ENCODE measurements around the gene SLC39A9. TPM values are rescaled to one million over a fixed set of nuclear protein-coding genes. Genes with fewer than 3 reads are reported as not detected.
"Not testable (repeated sequence)": the region's sequence is repeated elsewhere in the genome, so short reads cannot be mapped to it uniquely, and the experiment has no call there.

SLC39A9 gene
- total RNA-seq, 1 donor from 2014 or later = 16.2 TPM

GRCh38 chr14:69364378-69364777, 34.1 kb upstream of the SLC39A9 start:
- ATAC-seq (ENCODE audit: poor library complexity) = no peak
- DNase-seq = no peak
- intact Hi-C loops (cut with DNase I) = loop anchor here (5.0 kb wide), 1 partner anchor 122 kb away; no protein-coding TSS in a partner anchor

- intact Hi-C loops (cut with DNase I) = no loop called here
- no peak for ATAC-seq (ENCODE audit: poor library complexity)
- no peak for DNase-seq
Observed at GRCh38 chr14:69366069-69366468, 32.4 kb upstream of the SLC39A9 start.

- DNase-seq (no peak), ATAC-seq (ENCODE audit: poor library complexity) (no peak)
- intact Hi-C loops (cut with DNase I) = no loop called here
Observed at GRCh38 chr14:69366761-69367160, 31.7 kb upstream of the SLC39A9 start.

- ATAC-seq (ENCODE audit: poor library complexity) (no peak), DNase-seq (no peak)
- intact Hi-C loops (cut with DNase I) = no loop called here
Observed at GRCh38 chr14:69368381-69368780, 30.1 kb upstream of the SLC39A9 start.

GRCh38 chr14:69370061-69370460, 28.4 kb upstream of the SLC39A9 start:
- DNase-seq = no peak
- ATAC-seq (ENCODE audit: poor library complexity) = no peak
- intact Hi-C loops (cut with DNase I) = no loop called here

- ATAC-seq (ENCODE audit: poor library complexity) = no peak
Observed at GRCh38 chr14:69372146-69372545, 26.3 kb upstream of the SLC39A9 start.

GRCh38 chr14:69373104-69373503, 25.4 kb upstream of the SLC39A9 start:
- DNase-seq = no peak
- no peak for ATAC-seq (ENCODE audit: poor library complexity)
- intact Hi-C loops (cut with DNase I) = no loop called here

More at GRCh38 chr14:69372146-69372545, 26.3 kb upstream of the SLC39A9 start:
- DNase-seq = no peak
- intact Hi-C loops (cut with DNase I) = no loop called here

- DNase-seq (no peak), ATAC-seq (ENCODE audit: poor library complexity) (no peak)
- intact Hi-C loops (cut with DNase I) = no loop called here
Observed at GRCh38 chr14:69374235-69374634, 24.3 kb upstream of the SLC39A9 start.

- no peak for ATAC-seq (ENCODE audit: poor library complexity)
- no peak for DNase-seq
- intact Hi-C loops (cut with DNase I) = no loop called here
Observed at GRCh38 chr14:69375182-69375581, 23.3 kb upstream of the SLC39A9 start.

- no peak for DNase-seq
- ATAC-seq (ENCODE audit: poor library complexity) = no peak
- intact Hi-C loops (cut with DNase I) = no loop called here
Observed at GRCh38 chr14:69375722-69376121, 22.8 kb upstream of the SLC39A9 start.

GRCh38 chr14:69376439-69376838, 22.1 kb upstream of the SLC39A9 start:
- intact Hi-C loops (cut with DNase I) = no loop called here
- ATAC-seq (ENCODE audit: poor library complexity) (no peak), DNase-seq (no peak)

- intact Hi-C loops (cut with DNase I) = no loop called here
- no peak for DNase-seq
- ATAC-seq (ENCODE audit: poor library complexity) = no peak
Observed at GRCh38 chr14:69378274-69378673, 20.2 kb upstream of the SLC39A9 start.

GRCh38 chr14:69387311-69387710, 11.2 kb upstream of the SLC39A9 start:
- intact Hi-C loops (cut with DNase I) = no loop called here
- ATAC-seq (ENCODE audit: poor library complexity) = no peak
- DNase-seq = no peak

- DNase-seq; intact Hi-C loops (cut with DNase I): not testable (repeated sequence)
- peak; percentile 46 for ATAC-seq (ENCODE audit: poor library complexity)
Observed at GRCh38 chr14:69391400-69391799, 7.1 kb upstream of the SLC39A9 start.

GRCh38 chr14:69392481-69392880, 6.0 kb upstream of the SLC39A9 start:
- ATAC-seq (ENCODE audit: poor library complexity) = no peak
- intact Hi-C loops (cut with DNase I) = no loop called here
- no peak for DNase-seq

GRCh38 chr14:69395929-69396328, 2.6 kb upstream of the SLC39A9 start:
- ATAC-seq (ENCODE audit: poor library complexity) (no peak), DNase-seq (no peak)
- intact Hi-C loops (cut with DNase I) = no loop called here

GRCh38 chr14:69398818-69399210, 322 bp downstream of the SLC39A9 start:
- peak; percentile 6 for ATAC-seq (ENCODE audit: poor library complexity)
- no peak for DNase-seq
- intact Hi-C loops (cut with DNase I) = no loop called here

- ATAC-seq (ENCODE audit: poor library complexity) (no peak), DNase-seq (no peak)
- intact Hi-C loops (cut with DNase I) = no loop called here
Observed at GRCh38 chr14:69399750-69400149, 1.3 kb downstream of the SLC39A9 start.

- DNase-seq (no peak), ATAC-seq (ENCODE audit: poor library complexity) (no peak)
- intact Hi-C loops (cut with DNase I) = no loop called here
Observed at GRCh38 chr14:69400154-69400553, 1.7 kb downstream of the SLC39A9 start.

- DNase-seq = no peak
- no peak for ATAC-seq (ENCODE audit: poor library complexity)
- intact Hi-C loops (cut with DNase I) = no loop called here
Observed at GRCh38 chr14:69401841-69402240, 3.3 kb downstream of the SLC39A9 start.

- DNase-seq = no peak
- ATAC-seq (ENCODE audit: poor library complexity) = no peak
- intact Hi-C loops (cut with DNase I) = no loop called here
Observed at GRCh38 chr14:69404478-69404877, 6.0 kb downstream of the SLC39A9 start.

GRCh38 chr14:69404883-69405282, 6.4 kb downstream of the SLC39A9 start:
- intact Hi-C loops (cut with DNase I) = no loop called here
- DNase-seq = no peak
- ATAC-seq (ENCODE audit: poor library complexity) = no peak

Measured in Right ventricle myocardium superior (tissue), 1 donor.